Vagina (tissue), 2 donors: Measurements from ENCODE around the gene ZBTB7A.

ENCODE experiments used
- CTCF ChIP-seq, 3 experiments: fragments of 450-650 bp in 2 of 3; fragments of 200-600 bp in 1 of 3; sonication (generic) in 1 of 3; IDR thresholded peaks; one replicate each; pipeline ENCODE4 v1.5.1; 2017 to 2019; ENCODE audit warnings: antibody characterized with exemption in 3 of 3, mild to moderate bottlenecking in 2 of 3, moderate library complexity in 2 of 3
- POLR2A ChIP-seq, 2 donors: fragments of 450-650 bp; IDR thresholded peaks; one replicate each; pipeline ENCODE4 v1.6.1; 2017; ENCODE audit warnings: antibody characterized with exemption in 2 of 2, mild to moderate bottlenecking in 2 of 2, moderate library complexity in 2 of 2
- POLR2AphosphoS5 ChIP-seq, 2 donors: sonication (generic); formaldehyde crosslinking; IDR thresholded peaks; one replicate each; pipeline ENCODE4 v1.9.0; 2017; ENCODE audit warnings: antibody characterized with exemption in 2 of 2, mild to moderate bottlenecking in 2 of 2, low read depth in 1 of 2; ENCODE audit not compliant: insufficient read depth in 1 of 2

GRCh38 chr19:4112367-4112766, 45.7 kb upstream of the ZBTB7A start:
- TF ChIP-seq CTCF (IDR thresholded peaks at IDR 0.05), result no peak
- no peak for TF ChIP-seq POLR2AphosphoS5 (IDR thresholded peaks at IDR 0.05; ENCODE audit: insufficient read depth in 1 of 2, low read depth in 1 of 2)
- TF ChIP-seq POLR2A (IDR thresholded peaks at IDR 0.05), result no peak
